ENCODE results near the gene UNC45B.
"Not testable (repeated sequence)": the region's sequence is repeated elsewhere in the genome, so short reads cannot be mapped to it uniquely, and the experiment has no call there.

Gene UNC45B

GRCh38 chr17:35224436-35224835, 76.8 kb downstream of the UNC45B start:
- peaks cover 65% of the 10 kb centered on the region for H3K27me3 ChIP-seq (ENCODE audit: insufficient read depth, low read depth, severe bottlenecking)
- no peak overlapping the region for H3K4me3 ChIP-seq (ENCODE audit: low read depth, low read length)
- DNase-seq = no peak
- TF ChIP-seq, protein P1, sequence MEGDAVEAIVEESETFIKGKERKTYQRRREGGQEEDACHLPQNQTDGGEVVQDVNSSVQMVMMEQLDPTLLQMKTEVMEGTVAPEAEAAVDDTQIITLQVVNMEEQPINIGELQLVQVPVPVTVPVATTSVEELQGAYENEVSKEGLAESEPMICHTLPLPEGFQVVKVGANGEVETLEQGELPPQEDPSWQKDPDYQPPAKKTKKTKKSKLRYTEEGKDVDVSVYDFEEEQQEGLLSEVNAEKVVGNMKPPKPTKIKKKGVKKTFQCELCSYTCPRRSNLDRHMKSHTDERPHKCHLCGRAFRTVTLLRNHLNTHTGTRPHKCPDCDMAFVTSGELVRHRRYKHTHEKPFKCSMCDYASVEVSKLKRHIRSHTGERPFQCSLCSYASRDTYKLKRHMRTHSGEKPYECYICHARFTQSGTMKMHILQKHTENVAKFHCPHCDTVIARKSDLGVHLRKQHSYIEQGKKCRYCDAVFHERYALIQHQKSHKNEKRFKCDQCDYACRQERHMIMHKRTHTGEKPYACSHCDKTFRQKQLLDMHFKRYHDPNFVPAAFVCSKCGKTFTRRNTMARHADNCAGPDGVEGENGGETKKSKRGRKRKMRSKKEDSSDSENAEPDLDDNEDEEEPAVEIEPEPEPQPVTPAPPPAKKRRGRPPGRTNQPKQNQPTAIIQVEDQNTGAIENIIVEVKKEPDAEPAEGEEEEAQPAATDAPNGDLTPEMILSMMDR (IDR thresholded peaks at IDR 0.05; ENCODE audit: low read depth, low read length) = no peak
- H3K27ac ChIP-seq = no peak overlapping the region
- H3K9me3 ChIP-seq (ENCODE audit: severe bottlenecking) = peaks cover 2% of the 10 kb centered on the region
- H3K36me3 ChIP-seq = no peaks in the 10 kb centered on the region

DNA sequence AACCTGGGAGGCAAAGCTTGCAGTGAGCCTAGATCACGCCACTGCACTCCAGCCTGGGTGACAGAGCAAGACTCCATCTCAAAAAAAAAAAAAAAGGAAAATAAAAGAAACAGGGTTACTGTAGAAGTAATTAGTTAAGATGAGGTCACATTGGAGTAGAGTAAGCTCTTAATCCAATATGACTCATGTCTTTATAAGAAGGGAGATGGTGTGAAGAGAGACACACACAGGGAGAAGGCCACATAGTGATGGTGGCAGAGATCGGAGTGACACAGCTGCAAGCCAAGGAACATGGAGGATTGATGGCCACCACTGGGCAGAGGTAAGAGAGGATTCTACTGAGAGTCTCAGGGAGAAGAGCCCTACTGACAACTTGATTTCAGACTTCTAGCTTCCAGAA, 79.9 kb downstream of the UNC45B start:
- no peaks in the 10 kb centered on the region for H3K36me3 ChIP-seq
- H3K27me3 ChIP-seq (ENCODE audit: insufficient read depth, low read depth, severe bottlenecking) = peaks cover 62% of the 10 kb centered on the region
- H3K4me3 ChIP-seq (ENCODE audit: low read depth, low read length) = no peak overlapping the region
- DNase-seq = no peak
- H3K9me3 ChIP-seq (ENCODE audit: severe bottlenecking) = peaks cover 2% of the 10 kb centered on the region
- TF ChIP-seq, protein P1 (IDR thresholded peaks at IDR 0.05; ENCODE audit: low read depth, low read length) = no peak
- H3K27ac ChIP-seq = no peak overlapping the region

DNA sequence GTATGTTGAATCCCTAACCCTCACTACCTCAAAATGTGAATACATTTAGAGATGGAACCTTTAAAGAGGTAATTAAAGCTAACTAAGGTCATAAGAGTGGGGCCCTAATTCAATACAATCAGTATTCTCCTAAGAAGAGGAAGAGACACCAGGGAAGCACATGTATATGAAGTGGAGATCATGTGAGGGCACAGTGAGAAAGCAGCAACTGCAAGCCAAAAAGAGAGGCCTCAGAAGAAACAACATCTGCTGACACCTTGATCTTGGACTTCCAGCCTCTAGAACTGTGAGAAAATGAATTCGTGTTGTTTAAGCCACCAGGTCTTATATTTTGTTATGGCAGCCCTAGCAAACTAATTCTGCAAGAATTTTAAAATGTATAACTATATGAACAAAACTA, 82.0 kb downstream of the UNC45B start:
- no peak for DNase-seq
- Histone ChIP-seq H3K36me3 (no peaks in the 10 kb centered on the region), H3K4me3 (ENCODE audit: low read depth, low read length) (no peak overlapping the region), H3K27ac (no peak overlapping the region), H3K27me3 (ENCODE audit: insufficient read depth, low read depth, severe bottlenecking) (peaks cover 60% of the 10 kb centered on the region), H3K9me3 (ENCODE audit: severe bottlenecking) (peaks cover 2% of the 10 kb centered on the region)
- TF ChIP-seq, protein P1 (IDR thresholded peaks at IDR 0.05; ENCODE audit: low read depth, low read length) = no peak

- not testable (repeated sequence) for H3K27ac ChIP-seq; H3K9me3 ChIP-seq (ENCODE audit: severe bottlenecking); H3K36me3 ChIP-seq; DNase-seq; H3K4me3 ChIP-seq (ENCODE audit: low read depth, low read length)
- H3K27me3 ChIP-seq (ENCODE audit: insufficient read depth, low read depth, severe bottlenecking) = peaks cover 54% of the 10 kb centered on the region
Observed at GRCh38 chr17:35234315-35234714, 86.7 kb downstream of the UNC45B start.

DNA sequence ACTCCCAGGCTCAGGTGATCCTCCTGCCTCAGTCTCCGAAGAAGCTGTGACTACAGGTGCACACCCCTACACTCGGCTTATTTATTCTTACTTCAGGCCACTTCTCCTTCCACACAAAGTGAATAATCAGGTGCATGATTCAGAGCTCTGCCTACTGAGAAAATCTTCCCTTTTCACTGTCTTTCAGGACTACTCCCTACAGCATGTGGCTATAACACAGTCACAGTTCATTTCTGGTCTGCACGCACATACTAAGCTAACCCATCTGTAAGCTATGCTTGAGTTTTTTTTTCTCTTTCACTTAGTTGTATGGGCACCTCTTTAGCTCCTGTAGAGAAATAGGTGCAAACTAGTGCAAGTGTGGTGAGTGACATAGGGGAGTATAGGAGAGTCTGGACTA, 87.7 kb downstream of the UNC45B start:
- Histone ChIP-seq H3K9me3 (ENCODE audit: severe bottlenecking) (no peaks in the 10 kb centered on the region), H3K27me3 (ENCODE audit: insufficient read depth, low read depth, severe bottlenecking) (peaks cover 50% of the 10 kb centered on the region), H3K4me3 (ENCODE audit: low read depth, low read length) (no peak overlapping the region), H3K27ac (no peak overlapping the region), H3K36me3 (no peaks in the 10 kb centered on the region)
- no peak for DNase-seq
- TF ChIP-seq, protein P1 (IDR thresholded peaks at IDR 0.05; ENCODE audit: low read depth, low read length) = no peak

DNA sequence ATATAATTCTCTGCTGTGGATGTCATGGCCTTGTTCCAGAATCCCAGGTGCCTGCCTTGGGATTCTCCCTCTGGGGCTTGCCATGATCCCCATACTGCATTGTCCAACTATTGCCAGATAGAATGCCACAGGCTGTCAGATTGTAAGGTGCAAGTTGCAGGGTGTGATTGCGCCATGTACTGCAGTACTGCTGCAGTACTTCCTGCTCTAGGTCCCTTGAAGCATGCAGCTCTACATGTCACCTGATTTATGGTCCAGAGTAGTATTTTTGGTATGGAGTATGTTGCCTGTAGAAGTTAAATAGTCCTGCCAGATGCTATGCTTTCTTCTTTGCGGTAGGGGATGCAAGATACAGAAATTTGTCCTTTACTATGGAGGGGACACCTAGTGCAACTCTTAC, 88.3 kb downstream of the UNC45B start:
- Histone ChIP-seq H3K9me3 (ENCODE audit: severe bottlenecking) (no peaks in the 10 kb centered on the region), H3K36me3 (no peaks in the 10 kb centered on the region), H3K27me3 (ENCODE audit: insufficient read depth, low read depth, severe bottlenecking) (peaks cover 54% of the 10 kb centered on the region), H3K27ac (no peak overlapping the region), H3K4me3 (ENCODE audit: low read depth, low read length) (no peak overlapping the region)
- TF ChIP-seq, protein P1 (IDR thresholded peaks at IDR 0.05; ENCODE audit: low read depth, low read length) = no peak
- DNase-seq = no peak
